KMS-11 (cell line): Measurements from ENCODE around the gene LSM7.

Experiments used
- H2AFZ ChIP-seq: fragments of 200-600 bp; sonication (generic); 2 replicates; pipeline ENCODE4 v1.6.1; 2016; ENCODE audit warnings: antibody characterized with exemption, mixed run types, low read depth
- H3K27ac ChIP-seq: fragments of 200-600 bp; sonication (generic); 2 replicates; pipeline ENCODE4 v1.6.1; 2016; ENCODE audit warnings: mild to moderate bottlenecking, mixed run types
- H3K27me3 ChIP-seq: fragments of 200-600 bp; sonication (generic); 2 replicates; pipeline ENCODE4 v1.6.1; 2017; ENCODE audit warnings: mild to moderate bottlenecking, low read depth, mixed run types, moderate library complexity; ENCODE audit not compliant: insufficient read depth
- H3K36me3 ChIP-seq: fragments of 200-600 bp; sonication (generic); 2 replicates; pipeline ENCODE4 v1.6.1; 2017; ENCODE audit warnings: mild to moderate bottlenecking, mixed run types; ENCODE audit not compliant: insufficient read depth
- H3K4me1 ChIP-seq: fragments of 200-600 bp; sonication (generic); 2 replicates; pipeline ENCODE4 v1.6.1; 2016; ENCODE audit warnings: mild to moderate bottlenecking, low read depth, mixed run types; ENCODE audit not compliant: poor library complexity, severe bottlenecking
- H3K4me2 ChIP-seq: fragments of 200-600 bp; sonication (generic); 2 replicates; pipeline ENCODE4 v1.7.0; 2016; ENCODE audit warnings: mild to moderate bottlenecking, mixed run types
- H3K4me3 ChIP-seq: fragments of 200-600 bp; sonication (generic); IDR thresholded peaks from 2 replicates; pipeline ENCODE4 v1.6.1; 2017; ENCODE audit warnings: low read depth, low read length, mixed read lengths; ENCODE audit not compliant: insufficient read depth
- H3K79me2 ChIP-seq: fragments of 200-600 bp; sonication (generic); 2 replicates; pipeline ENCODE4 v1.6.1; 2016; ENCODE audit warnings: low read depth, mixed run types; ENCODE audit not compliant: insufficient read depth
- H3K9ac ChIP-seq: fragments of 200-600 bp; sonication (generic); 2 replicates; pipeline ENCODE4 v1.6.1; 2016; ENCODE audit warnings: mild to moderate bottlenecking, mixed run types
- H4K20me1 ChIP-seq: fragments of 200-600 bp; sonication (generic); 2 replicates; pipeline ENCODE4 v1.6.1; 2016; ENCODE audit warnings: mild to moderate bottlenecking, mixed run types; ENCODE audit not compliant: insufficient read depth
- TF ChIP-seq, protein P1 (sequence below): fragments of 200-600 bp; sonication (generic); conservative IDR thresholded peaks from 2 replicates; pipeline ENCODE4 v1.6.1; 2017; ENCODE audit warnings: low read depth, mild to moderate bottlenecking, antibody characterized with exemption, low read length, moderate library complexity, mixed read lengths

LSM7 gene

DNA sequence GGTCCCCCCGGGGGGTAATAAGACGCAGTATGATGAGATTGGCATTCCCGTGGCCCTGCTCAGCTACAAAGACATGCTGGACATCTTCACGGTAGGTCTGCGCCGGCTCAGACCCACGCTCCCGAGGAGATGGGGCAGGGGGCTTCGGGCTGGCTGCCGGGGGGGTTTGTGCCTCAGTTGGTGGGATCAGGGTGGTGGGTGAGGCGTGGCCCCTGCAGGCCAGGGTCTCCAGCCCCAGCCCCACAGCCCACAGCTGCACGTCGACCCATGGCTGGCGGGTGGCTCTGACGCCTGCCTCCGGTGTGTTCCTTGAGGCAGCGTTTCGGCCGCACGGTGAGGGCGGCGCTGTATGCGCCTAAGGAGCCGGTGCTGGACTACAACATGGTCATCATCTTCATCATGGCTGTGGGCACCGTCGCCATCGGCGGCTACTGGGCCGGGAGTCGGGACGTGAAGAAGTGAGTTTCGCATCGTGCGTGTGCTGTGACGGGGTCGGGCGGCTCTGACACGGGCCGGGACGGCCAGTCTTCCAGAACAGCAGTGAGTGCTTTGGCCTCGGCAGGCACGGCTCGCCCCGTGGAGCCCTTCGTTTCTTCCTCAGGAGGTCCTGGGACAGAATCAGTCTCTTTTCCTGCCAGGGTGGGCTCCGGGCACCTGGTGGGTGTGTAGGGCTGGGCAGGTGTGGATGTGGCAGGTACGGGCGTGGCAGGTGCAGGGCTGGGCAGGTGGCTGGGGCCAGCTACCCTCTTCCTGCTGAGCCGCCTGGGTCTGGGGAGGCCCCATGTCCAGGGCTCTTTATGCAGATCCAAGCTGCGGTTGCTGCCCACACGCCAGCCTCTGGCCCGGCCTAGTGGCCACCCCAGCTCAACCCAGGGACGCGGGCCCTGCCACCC lies 10.6 kb upstream of the LSM7 start:
- Histone ChIP-seq H3K4me3 (no peak overlapping the region), H3K4me1 (no peaks in the 10 kb centered on the region), H3K4me2 (no peak overlapping the region), H3K36me3 (no peaks in the 10 kb centered on the region), H3K27ac (no peak overlapping the region), H3K27me3 (no peaks in the 10 kb centered on the region), H3K9ac (no peak overlapping the region), H2AFZ (no peak overlapping the region), H4K20me1 (no peaks in the 10 kb centered on the region), H3K79me2 (no peaks in the 10 kb centered on the region; the same call in 1 of the 2 replicates)
- TF ChIP-seq, protein P1, sequence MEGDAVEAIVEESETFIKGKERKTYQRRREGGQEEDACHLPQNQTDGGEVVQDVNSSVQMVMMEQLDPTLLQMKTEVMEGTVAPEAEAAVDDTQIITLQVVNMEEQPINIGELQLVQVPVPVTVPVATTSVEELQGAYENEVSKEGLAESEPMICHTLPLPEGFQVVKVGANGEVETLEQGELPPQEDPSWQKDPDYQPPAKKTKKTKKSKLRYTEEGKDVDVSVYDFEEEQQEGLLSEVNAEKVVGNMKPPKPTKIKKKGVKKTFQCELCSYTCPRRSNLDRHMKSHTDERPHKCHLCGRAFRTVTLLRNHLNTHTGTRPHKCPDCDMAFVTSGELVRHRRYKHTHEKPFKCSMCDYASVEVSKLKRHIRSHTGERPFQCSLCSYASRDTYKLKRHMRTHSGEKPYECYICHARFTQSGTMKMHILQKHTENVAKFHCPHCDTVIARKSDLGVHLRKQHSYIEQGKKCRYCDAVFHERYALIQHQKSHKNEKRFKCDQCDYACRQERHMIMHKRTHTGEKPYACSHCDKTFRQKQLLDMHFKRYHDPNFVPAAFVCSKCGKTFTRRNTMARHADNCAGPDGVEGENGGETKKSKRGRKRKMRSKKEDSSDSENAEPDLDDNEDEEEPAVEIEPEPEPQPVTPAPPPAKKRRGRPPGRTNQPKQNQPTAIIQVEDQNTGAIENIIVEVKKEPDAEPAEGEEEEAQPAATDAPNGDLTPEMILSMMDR = no peak

DNA sequence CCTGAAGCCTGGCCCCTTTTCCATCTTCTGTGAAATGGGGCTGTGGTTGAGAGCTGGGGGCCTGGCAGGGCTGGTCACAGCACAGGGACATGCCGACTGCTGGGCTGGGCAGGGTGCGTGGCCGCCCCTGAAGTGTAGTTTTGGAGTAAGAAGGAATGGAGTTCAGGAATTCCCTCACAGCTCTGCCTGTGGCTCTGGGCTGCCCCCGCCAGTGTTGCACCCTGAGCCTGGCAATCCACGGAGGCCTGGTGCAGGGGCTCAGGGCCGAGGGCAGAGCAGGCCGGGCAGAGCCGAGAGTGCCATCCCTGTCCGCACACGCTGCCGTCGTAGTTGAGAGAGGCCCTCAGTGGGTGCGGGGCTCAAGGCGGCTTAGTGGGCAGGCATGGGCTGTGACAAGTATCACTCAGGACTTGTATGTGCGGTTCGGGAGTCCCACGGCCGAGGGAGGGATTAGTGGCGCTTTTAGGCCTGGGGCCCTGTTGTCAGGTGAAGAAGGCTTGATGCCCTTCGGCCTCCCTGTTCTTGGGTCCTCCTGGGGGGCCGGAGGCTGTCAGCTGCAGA lies 9.7 kb upstream of the LSM7 start:
- H3K27ac ChIP-seq = no peak overlapping the region
- H3K36me3 ChIP-seq = no peaks in the 10 kb centered on the region
- H2AFZ ChIP-seq = no peak overlapping the region
- H3K27me3 ChIP-seq = no peaks in the 10 kb centered on the region
- no peak overlapping the region for H3K4me2 ChIP-seq
- TF ChIP-seq, protein P1 = no peak
- H4K20me1 ChIP-seq = no peaks in the 10 kb centered on the region
- no peak overlapping the region for H3K4me3 ChIP-seq
- H3K79me2 ChIP-seq = no peaks in the 10 kb centered on the region; the same call in 1 of the 2 replicates
- no peak overlapping the region for H3K9ac ChIP-seq
- no peaks in the 10 kb centered on the region for H3K4me1 ChIP-seq

DNA sequence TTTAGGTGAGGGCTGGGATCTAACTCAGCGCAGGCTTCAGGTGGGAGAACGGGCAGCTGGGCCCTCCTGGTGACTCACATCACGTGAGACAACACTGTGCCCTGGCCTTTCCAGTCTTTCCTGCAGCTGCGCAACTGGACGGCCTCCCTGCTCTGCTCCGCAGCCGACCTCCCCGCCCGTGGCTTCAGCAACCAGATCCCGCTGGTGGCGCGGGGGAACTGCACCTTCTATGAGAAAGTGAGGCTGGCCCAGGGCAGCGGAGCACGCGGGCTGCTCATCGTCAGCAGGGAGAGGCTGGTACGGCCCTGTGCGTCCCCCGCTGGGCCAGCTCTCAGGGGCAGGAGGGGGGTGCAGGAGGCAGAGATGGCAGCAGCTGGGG lies 8.9 kb upstream of the LSM7 start:
- TF ChIP-seq, protein P1 = no peak
- Histone ChIP-seq H3K4me2 (no peak overlapping the region), H2AFZ (no peak overlapping the region), H3K4me3 (no peak overlapping the region), H3K36me3 (no peaks in the 10 kb centered on the region), H3K79me2 (peaks cover 3% of the 10 kb centered on the region; the same call in 1 of the 2 replicates), H3K27ac (no peak overlapping the region), H3K9ac (no peak overlapping the region), H3K4me1 (no peaks in the 10 kb centered on the region), H3K27me3 (no peaks in the 10 kb centered on the region), H4K20me1 (no peaks in the 10 kb centered on the region)

DNA sequence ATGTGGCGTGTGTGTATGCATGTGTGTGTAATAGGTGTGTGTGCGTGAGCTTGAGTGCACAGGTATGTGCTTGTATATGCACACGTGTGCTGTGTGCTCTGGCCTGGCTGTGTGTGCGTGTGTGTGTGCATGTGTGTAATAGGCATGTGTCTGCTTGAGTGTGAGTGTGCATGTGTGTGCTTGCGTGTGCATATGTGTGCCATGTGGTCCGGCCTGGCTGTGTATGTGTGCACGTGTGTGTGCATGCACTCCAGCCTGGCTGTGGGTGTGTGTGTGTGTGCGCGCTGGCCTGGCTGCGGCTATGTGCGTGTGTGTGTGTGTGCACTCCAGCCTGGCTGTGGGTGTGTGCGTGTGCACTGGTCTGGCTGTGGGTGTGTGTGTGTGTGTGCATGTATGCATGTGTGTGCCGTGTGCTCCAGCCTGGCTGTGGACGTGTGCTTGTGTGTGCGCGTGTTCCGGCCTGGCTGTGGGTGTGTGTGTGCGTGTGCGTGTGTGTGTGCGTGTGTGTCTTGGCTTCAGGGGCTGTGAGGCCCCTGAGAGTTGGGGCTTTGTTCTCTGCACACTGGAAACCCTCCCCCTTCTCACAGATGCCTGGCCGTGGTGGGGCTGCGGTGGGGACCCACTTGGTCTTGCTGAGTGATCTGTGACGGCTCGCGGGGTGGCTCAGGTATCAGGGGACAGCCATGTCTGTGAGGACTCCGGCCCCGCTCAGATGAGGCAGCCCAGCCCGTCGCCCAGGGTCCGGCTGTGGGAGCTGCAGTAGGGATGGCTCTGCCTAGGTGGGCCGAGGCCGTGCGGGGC lies 8.3 kb upstream of the LSM7 start:
- TF ChIP-seq, protein P1 = no peak
- no peak overlapping the region for H3K4me3 ChIP-seq
- no peaks in the 10 kb centered on the region for H4K20me1 ChIP-seq
- H3K9ac ChIP-seq = no peak overlapping the region
- H3K4me2 ChIP-seq = no peak overlapping the region
- no peak overlapping the region for H3K27ac ChIP-seq
- H3K4me1 ChIP-seq = no peaks in the 10 kb centered on the region
- no peaks in the 10 kb centered on the region for H3K27me3 ChIP-seq
- no peak overlapping the region for H2AFZ ChIP-seq
- no peaks in the 10 kb centered on the region for H3K36me3 ChIP-seq
- H3K79me2 ChIP-seq = peaks cover 9% of the 10 kb centered on the region; the same call in 1 of the 2 replicates
